GM19452 (cell line): ENCODE data around the gene ANKRD62.
"Not testable (repeated sequence)": the region's sequence is repeated elsewhere in the genome, so short reads cannot be mapped to it uniquely, and the experiment has no call there.

Source experiments
- ATAC-seq: cut with Tn5 transposase; IDR thresholded peaks from one replicate; pipeline ENCODE4 v1.9.1; 2021; ENCODE audit not compliant: unreplicated experiment

Gene ANKRD62

DNA sequence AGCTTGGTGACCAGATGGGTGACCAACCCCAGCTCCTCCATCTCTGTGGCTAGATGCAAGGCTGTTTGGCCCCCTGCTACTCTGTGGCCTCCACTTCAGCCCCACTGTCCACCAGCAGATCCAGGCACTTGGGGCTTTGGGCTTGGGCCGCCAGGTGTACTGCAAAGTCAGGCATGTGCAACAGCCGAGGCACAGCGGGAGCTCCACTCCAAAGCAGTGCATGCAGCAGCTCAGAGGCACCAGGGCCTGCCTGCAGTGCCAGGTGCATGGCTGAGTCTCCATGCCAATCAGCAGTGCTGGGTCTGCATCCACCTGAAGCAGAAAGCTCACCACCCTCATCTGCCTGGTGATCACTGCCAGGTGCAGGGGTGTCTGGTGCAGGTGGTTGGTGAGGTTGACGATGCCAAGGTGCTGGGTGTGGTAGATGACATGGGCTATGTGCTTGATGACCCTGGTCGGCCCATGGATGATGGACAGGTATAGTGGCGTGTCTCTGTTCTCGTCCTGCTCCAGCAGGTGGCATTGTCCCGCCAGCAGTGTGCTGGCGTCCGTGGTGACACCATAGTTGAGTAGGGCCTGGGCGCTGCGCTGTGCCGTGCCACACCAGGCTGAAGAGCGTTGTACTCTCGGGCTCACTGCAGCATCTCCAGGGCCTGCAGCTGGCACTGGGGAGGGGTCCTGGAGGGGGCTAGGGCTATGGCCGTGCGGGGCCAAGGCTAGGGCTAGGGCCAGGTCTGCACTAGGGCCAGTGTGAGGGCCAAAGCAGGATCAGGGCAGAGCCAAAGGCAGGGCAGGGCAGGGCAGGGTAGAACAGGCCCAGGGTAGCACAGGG is 1.0 kb upstream of the ANKRD62 start:
- ATAC-seq, result peak; percentile 63

DNA sequence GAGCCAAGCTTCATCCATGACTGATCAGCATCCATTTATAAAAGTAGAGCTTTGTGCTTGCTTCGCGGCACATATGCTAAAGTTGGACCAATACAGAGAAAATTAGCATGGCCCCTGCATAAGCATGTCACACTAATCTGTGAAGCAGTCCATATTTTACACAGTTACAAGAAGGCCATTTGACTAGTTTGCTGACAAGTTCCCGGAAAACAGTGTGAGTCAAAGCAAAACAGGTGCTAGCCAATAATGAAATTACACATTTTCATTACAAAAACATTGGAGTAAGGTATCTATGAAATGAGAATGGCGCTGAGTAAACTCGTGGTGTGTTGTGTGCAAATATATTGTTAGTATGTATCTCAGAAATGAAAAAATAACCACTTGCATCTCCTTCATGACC is 4.7 kb downstream of the ANKRD62 start:
- ATAC-seq, result no peak

DNA sequence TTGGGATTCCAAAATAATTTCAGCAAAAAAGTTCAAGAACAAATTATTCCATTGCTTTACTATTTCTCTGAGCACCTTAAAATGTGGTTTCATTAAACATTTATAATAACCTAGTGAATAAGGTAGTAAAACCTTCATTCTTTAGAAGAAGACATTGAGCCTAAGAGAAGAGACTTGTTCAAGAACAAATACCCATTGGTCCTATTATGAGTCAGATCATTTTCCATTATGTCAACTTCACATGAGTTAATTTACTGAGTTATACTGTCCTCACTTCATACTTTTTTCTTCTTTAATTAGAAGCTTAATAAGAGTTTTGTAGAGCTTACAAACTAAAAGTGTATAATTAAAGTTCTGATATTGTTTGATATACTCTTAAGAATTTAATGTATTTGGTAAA is 5.5 kb downstream of the ANKRD62 start:
- ATAC-seq, result no peak

DNA sequence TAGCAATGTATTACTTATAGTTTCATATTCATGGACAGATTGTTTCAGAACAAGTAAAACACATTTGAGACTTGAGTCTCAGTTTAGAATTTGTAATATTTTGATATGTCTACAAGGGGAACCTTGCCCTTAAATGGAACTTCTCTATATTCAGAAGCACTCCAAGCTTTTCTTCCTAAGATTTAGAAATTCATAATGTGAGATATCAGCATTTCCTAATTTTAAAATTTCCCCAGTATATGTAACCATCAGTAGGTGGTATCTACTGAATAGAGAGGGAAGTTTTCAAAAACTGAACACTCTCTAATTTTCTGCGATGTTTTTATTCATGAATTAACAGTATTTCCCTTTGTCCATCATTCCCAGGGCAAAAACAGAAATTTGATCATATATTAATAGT is 7.6 kb downstream of the ANKRD62 start:
- ATAC-seq, result no peak

DNA sequence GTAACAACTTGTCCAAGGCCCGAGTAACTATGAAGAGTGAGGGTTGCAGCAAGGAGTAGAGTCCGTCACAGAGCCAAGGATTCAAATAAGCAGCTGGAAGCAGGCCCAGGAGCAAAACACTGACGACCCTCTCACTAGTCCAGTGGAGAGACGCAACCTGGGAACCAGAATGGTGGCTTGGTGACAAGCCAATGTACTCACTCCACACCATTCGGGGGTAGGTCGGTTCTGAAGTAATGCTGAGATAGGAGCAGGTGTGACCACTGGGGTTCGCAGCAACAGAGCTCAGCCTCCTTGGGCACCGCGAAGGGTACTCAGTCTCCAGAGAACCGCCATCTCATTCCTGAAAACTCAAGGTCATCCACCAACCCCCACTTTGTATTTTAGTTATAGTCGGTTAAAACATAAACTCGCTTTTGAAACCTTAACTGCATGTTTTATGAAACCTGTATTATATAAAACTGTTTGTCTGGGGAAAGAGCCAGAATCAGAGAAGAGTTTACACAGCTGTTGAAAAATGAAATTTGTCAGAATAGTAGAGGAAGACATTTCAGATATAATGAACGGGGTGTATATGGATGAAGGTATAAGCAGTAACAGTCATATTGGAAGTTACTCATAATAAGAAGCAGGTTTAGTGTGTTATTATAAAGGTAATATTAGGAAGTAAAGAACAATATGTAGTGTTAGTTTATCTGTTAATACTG is 8.6 kb downstream of the ANKRD62 start:
- no peak for ATAC-seq

DNA sequence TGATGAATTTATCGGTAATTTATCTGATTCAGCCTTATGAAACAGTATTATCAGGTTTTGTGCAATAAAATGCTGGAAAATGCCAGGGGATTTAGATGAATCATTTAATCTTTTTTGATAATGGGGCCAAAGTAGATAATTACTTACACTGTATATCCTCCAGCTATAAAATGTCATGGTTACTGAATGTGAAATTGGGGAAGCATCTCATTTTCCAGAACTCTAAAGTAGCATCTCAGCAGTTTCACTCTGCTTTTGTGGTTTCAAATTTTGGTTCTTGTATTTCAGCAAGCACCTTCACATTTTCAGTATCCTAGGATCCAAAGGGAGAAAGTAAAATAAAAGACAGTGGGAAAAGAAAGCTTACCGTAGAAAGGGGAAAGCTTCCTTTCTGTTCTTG is 12.8 kb downstream of the ANKRD62 start:
- ATAC-seq, result no peak

DNA sequence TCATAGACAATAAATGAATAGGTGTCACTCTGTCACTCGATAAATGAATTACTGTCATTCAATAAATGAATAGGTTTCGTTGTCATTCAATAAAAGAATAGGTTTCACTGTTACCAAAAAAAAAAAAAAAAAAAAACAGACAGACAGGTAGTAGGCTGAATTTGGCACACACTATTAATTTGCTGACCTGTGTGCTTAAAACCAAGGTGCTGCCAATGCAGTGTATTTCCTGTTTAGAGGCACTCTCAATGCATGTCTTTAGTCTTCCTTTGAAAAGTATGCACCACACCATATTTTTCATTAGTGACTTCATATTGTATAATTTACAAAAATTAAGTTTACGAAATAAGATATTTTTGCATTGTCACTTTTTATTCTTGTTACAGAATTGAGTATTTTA is 16.2 kb downstream of the ANKRD62 start:
- ATAC-seq, result no peak

DNA sequence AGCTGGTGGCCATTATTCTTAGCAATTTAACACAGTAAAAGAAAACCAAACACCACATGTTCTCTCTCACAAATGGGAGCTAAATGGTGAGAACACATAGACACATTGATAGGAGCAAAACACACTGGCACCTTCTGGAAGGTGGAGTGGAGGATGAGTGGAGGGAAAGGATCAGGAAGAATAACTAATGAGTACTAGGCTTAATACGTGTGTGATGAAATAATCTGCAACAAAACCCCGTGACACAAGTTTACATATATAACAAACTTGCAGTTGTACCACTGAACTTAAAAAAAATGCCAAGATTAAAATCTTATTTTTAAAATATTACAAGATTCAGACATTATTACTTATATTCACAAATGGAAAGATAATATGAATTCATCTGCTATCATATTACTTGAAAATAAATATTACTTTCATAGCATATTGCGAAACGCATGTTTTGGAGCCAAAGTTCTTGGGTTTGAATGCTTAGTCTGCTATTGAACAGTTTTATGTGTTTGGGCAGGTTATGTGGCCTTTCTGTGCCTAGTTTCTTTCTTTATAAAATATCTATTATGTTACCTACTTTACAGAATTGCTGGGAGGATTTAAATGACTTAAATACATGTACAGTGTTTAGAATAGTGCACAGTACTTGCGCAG is 20.5 kb downstream of the ANKRD62 start:
- no peak for ATAC-seq

DNA sequence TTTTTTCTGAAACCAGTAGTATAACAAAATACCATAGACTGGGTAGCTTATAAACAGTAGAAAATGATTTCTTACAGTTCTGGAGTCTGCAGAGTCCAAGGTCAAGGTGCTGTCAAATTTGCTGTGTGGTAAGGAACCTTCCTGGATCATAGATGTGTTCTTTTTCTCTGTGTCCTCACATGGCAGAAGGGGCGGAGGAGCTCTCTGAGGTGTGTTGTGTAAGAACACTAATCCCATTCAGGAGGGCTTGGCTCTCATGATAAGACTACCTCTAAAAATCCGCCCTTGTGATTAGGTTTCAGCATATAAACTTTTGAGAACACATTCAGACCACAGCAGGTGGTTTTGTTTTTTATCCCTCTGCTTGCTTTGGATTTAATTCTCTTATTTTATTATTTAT is 25.7 kb downstream of the ANKRD62 start:
- ATAC-seq, result no peak

DNA sequence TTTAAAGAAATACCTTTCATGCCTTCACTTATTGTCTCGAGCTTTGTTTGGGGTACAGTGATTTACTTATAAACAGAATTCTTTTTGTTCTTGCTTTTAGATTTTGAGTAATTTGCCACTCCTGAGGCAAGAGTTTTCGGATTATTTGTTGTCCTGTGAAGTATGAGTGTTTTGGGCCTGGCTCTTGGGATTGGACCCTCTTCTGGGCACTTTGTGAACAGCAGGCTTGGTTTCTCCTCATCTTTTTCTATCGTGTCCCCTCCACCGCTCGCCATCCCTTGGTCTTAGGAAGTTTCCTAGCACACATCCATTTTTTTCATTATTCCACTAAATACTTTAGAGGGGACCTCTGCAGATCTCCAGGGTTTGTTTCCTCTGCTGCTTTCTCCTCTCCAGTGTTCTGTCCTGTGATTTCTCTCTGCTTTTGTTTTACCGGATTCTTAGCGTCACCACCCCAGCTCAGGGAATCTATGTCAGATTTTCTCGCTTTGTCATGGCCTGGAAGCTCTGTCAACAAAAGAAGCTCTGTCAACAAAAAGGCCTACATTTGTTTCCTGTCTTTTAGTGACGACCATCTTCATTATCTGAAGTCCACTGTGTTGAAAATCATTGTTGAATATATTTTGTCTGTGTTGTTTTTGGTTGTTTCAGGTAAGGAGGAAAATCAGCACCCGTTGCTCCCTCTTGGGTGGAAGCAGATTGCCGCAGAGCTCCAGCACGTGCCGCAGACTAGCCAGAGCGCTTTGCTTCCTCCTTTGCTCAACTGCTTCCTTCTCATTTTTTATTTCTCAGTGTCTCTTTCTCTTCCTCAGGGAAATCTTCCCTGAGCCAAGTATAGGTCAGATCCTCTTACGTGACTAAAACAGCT is 27.8 kb downstream of the ANKRD62 start:
- ATAC-seq, result no peak

DNA sequence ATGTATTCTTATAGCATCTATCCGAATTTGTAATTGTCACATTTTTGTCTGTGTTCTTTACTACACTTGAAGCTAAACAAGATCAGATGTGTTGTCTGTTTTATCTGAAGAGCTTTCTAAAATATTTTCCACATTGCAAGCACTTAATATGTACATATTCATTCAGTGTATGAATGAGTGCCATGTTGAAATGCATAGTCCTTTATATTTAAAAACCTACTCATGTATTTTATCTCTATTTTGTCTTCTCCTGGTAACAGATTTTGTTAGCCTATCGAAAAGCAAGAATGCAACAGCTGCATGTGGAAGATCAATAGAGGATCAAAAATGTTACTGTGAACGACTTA is 28.4 kb downstream of the ANKRD62 start:
- not testable (repeated sequence) for ATAC-seq

DNA sequence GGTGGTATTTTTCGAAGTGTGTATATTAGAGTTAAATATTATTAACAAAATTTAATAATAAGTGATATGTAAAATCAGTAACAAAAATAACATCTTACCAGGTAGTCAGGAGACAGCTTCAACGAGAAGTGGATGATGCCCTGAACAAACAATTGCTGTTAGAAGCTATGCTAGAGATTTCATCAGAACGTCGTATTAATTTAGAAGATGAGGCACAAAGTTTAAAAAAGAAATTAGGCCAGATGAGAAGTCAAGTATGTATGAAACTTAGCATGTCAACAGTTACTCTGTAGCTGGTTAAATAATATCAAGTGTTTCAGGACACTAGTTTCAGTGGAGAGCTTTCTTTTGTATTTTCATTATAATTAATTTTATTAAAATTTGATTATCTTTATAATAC is 34.0 kb downstream of the ANKRD62 start:
- not testable (repeated sequence) for ATAC-seq

DNA sequence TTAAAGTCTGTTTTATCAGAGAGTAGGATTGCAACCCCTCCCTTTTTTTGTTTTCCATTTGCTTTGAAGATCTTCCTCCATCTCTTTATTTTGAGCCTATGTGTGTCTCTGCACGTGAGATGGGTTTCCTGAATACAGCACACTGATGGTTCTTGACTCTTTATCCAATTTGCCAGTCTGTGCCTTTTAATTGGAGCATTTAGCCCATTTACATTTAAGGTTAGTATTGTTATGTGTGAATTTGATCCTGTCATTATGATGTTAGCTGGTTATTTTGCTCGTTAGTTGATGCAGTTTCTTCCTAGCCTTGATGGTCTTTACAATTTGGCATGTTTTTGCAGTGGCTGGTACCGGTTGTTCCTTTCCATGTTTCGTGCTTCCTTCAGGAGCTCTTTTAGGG is 45.2 kb downstream of the ANKRD62 start:
- ATAC-seq, result not testable (repeated sequence)

DNA sequence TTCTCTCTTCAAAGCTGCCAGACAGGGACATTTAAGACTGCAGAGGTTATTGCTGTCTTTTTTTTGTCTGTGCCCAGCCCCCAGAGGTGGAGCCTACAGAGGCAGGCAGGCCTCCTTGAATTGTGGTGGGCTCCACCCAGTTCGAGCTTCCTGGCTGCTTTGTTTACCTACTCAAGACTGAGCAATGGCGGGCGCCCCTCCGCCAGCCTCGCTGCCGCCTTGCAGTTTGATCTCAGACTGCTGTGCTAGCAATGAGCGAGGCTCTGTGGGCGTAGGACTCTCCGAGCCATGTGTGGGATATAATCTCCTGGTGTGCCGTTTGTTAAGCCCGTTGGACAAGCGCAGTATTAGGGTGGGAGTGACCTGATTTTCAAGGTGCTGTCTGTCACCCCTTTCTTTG is 47.2 kb downstream of the ANKRD62 start:
- not testable (repeated sequence) for ATAC-seq

DNA sequence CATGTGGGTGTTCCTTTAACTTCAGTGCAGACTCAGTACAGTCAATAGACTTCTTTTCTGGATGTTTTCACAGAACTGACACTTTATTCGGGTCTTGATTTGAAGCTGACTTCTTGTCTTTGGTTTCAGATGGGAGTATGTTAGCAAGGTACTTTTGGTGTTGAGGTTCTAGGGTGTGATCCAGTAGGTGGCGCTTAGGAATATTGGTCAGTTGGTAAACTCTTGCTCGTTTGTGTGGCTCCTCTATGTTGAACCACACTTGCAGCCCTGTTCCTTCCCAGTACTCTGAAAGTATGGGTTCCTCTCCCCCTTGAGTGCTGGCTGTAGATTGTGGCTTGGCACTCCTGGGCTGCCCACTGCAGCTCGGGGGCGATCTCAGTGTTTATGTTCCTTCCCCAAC is 48.1 kb downstream of the ANKRD62 start:
- not testable (repeated sequence) for ATAC-seq

DNA sequence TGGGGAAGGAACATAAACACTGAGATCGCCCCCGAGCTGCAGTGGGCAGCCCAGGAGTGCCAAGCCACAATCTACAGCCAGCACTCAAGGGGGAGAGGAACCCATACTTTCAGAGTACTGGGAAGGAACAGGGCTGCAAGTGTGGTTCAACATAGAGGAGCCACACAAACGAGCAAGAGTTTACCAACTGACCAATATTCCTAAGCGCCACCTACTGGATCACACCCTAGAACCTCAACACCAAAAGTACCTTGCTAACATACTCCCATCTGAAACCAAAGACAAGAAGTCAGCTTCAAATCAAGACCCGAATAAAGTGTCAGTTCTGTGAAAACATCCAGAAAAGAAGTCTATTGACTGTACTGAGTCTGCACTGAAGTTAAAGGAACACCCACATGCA is 55.8 kb downstream of the ANKRD62 start:
- not testable (repeated sequence) for ATAC-seq

DNA sequence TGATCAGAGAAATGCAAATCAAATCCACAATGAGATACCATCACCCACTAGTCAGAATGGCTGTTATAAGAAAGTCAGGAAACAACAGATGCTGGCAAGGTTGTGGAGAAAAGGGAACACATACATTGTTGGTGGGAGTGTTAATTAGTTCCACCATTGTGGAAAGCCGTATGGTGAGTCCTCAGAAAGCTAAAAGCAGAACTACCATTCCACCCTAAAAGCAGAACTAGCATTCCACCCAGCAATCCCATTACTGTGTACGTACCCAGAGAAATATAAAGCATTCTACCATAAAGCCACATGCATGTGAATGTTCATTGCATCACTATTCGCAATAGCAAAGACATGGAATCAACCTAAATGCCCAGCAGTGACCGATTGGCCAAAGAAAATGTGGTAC is 60.7 kb downstream of the ANKRD62 start:
- no peak for ATAC-seq

DNA sequence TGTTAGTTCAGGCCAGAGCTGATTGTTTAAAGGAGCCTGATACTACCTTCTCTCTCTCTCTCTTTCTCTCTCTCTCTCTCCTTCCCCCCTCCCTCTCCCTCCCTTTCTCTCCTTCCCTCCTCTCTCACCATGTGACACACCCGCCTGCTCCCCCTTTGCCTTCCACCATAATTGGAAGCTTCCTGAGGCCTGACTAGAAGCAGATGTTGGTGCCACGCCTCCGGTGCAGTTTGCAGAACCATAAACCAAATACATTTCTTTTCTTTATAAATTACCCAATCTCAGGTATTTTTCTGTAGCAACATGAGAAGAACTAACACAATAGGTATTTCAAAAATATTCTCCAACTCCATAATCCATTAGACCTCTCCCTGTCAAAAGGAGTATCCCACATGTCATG is 62.4 kb downstream of the ANKRD62 start:
- ATAC-seq, result no peak

DNA sequence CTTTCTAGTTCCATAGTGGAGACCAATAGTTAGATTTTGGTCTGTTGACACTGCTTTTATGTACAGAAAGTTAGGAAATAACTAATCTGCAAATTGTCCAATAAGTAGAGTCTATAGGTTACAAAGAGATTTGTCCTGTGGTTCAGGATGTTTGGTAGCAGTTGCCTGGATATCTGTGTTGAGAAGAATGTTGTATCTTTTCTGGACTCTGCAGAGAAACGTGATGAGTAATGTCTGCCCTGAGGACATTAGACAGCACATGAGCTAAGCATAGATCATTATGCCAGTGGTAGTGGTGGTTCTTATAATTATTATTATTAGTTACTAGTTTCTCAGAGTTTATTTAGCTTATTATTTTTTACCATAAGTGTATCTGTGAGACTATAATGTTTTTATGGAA is 65.8 kb downstream of the ANKRD62 start:
- no peak for ATAC-seq

DNA sequence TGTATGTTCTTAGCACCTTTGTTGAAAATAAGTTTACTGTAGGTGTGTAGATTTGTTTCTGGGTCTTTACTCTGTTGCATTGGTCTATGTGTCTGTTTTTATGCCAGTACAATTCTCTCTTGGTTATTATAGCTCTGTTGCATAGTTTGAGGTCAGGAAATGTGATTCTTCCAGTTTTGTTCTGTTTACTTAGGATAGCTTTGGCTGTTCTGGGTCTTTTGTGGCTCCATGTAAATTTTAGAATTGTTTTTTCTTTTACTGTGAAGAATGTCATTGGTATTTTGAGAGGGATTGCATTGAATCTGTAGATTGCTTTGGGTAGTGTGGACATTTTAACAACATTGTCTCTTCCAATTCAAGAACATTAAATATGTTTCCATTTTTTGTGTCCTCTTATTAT is 69.1 kb downstream of the ANKRD62 start:
- no peak for ATAC-seq
